ENCODE results near the gene PGBD2.
A peak's percentile ranks its signal among the peaks of the same experiment; 100 is the strongest.
"Not testable (repeated sequence)": the region's sequence is repeated elsewhere in the genome, so short reads cannot be mapped to it uniquely, and the experiment has no call there.

Gene PGBD2

GRCh38 chr1:248885646-248886045 lies 20.4 kb upstream of the PGBD2 start:
- intact Hi-C loops (cut with DNase I), result no loop called here
- no peak for DNase-seq

DNA sequence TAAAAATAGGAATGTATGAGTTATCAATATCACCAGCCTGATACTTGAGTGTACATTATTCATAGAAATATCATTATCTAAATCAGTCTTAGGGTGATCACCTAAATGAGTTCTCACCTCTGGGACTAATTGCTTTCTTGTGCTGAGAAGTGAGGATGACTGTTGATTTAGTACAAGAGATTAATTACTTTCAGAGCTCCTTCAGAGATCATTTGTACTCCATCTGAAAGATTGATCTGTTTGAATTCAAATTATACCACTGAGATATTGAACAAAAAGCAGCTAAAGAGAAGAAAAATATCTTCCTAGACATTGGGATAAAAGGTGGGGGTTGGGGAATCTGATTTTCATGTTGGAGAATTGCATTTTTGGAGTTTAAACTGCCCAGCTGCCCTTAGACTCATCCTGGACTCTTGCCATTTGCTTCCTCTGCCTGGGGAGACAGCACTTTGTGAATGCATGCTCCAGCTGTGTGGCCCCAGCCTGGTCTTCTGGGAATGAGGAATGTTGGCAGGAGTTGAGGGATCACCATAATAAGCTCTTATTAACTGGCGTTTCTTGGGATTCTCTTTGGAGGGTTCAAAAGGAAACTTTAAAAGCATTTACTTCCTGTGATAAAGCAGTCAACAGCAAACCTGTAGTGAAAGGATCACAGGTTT lies 19.7 kb upstream of the PGBD2 start:
- DNase-seq, result peak in 5 of 42 donors; percentile 9 to 38 (median 24)
- intact Hi-C loops (cut with DNase I), result no loop called here

DNA sequence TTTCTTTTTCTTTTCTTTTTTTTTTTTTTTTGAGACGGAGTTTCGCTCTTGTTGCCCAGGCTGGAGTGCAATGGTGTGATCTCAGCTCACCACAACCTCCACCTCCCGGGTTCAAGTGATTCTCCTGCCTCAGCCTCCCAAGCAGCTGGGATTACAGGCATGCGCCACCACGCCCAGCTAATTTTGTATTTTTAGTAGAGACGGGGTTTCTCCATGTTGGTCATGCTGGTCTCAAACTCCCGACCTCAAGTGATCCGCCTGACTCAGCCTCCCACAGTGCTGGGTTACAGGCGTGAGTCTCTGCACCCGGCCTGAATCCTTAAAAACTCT lies 16.2 kb upstream of the PGBD2 start:
- DNase-seq; intact Hi-C loops (cut with DNase I): not testable (repeated sequence)

DNA sequence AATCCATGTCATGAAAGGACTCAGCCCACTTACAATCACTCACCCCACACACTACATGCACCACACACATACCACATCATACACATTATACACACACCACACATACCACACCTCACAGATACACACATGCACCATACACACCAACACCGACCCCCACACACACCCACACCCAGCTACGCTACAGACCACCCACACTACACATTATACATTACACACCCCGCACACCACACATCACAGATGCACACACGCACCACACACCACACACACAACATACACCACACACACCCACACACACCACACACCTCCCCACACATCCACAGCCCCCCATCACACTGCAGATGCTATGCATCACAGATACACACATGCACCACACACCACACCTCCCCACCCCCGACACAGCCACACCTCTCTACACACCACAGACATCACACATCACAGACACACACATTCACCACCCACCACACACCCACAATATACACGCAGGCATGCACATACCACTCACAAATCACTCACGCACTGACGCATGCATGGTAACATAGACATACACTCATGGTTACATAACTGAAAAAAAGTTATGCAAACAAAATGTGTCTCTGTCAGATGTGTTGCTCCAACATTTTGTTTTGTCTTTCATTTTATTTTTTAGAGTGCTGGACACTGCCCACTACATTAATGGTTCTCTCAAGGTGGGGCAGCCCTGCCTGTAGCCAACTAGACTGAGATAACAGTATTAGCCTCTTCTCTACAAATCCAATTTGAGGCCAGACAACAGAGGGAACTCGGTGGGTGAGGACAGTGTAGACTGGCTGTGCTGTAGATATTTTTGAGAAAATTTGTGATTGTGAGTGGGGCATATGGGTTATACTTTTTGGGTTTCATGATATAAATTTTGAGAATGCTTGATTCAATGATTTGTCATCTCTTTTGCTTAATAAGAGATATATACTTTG lies 15.2 kb upstream of the PGBD2 start:
- DNase-seq, result no peak
- intact Hi-C loops (cut with DNase I), result no loop called here

GRCh38 chr1:248891758-248892157 lies 14.3 kb upstream of the PGBD2 start:
- intact Hi-C loops (cut with DNase I), result no loop called here
- no peak for DNase-seq

DNA sequence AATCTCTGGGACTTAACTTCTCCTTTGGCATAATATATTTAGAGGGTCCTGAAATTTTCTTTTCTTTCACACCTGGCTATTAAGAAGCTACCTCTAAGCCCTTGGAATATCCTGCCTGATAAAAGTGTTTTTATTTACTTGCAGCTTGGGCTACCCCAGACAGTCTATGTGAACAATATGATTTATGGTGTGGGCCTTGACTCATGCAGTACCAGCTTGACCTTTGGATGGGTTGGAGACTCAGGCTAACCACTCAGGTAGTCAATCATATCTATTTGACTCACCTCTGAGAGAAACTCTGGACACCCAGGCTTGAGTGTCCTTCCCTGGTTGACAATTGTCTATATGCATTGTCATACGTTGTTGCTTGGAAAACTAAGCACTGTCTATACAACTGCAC lies 13.4 kb upstream of the PGBD2 start:
- no peak for DNase-seq
- intact Hi-C loops (cut with DNase I), result no loop called here

DNA sequence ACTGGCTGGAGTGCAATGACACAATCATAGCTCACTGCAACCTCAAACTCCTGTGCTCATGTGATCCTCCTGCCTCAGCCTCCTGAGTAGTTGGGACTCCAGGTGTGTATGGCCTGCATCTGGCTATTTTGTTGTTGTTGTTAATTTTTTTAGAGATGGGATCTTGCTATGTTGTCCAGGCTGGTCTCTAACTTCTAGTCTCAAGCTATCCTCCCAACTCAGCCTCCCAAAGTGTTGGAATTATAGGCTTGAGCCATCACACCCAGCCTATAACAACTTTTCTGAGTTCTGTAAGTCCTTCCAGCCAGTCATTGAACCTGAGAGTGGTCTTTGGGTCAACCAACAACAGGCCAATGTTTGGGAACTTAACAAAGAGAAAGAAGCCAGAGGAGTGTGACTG lies 11.2 kb upstream of the PGBD2 start:
- no peak for DNase-seq
- intact Hi-C loops (cut with DNase I), result no loop called here

- intact Hi-C loops (cut with DNase I), result no loop called here
- DNase-seq, result no peak
These were observed 8.4 kb upstream of the PGBD2 start for GRCh38 chr1:248897412-248898337.

DNA sequence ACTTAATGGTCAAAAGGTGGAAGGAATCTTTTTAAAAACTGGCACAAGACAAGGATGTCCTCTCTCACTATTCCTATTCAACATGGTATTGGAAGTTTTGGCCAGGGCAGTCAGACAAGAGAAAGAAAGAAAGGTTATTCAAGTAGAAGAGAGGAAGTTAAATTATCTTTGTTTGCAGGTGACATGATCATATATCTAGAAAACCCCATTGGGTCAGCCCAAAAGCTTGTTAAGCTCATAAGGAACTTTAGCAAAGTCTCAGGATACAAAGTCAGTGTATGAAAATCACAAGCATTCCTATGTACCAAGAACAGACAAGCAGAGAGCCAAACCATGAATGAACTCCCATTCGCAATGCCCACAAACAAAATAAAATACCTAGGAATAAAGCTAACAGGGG lies 5.4 kb upstream of the PGBD2 start:
- intact Hi-C loops (cut with DNase I), result no loop called here
- no peak for DNase-seq

DNA sequence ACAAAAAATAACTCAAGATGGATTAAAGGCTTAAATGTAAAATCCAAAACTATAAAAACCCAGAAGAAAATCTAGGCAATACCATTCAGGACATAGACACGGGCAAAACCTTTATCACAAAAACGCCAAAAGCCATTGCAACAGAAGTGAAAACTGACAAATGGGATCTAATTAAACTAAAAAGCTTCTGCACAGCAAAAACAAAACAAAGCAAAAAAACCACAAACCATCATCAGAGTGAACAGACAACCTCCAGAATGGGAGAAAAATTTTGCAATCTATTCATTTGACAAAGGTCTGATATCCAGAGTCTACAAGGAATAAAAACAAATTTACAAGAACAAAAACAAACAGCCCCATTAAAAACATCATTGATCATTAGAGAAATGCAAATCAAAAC lies 4.5 kb upstream of the PGBD2 start:
- DNase-seq, result no peak
- intact Hi-C loops (cut with DNase I), result no loop called here

DNA sequence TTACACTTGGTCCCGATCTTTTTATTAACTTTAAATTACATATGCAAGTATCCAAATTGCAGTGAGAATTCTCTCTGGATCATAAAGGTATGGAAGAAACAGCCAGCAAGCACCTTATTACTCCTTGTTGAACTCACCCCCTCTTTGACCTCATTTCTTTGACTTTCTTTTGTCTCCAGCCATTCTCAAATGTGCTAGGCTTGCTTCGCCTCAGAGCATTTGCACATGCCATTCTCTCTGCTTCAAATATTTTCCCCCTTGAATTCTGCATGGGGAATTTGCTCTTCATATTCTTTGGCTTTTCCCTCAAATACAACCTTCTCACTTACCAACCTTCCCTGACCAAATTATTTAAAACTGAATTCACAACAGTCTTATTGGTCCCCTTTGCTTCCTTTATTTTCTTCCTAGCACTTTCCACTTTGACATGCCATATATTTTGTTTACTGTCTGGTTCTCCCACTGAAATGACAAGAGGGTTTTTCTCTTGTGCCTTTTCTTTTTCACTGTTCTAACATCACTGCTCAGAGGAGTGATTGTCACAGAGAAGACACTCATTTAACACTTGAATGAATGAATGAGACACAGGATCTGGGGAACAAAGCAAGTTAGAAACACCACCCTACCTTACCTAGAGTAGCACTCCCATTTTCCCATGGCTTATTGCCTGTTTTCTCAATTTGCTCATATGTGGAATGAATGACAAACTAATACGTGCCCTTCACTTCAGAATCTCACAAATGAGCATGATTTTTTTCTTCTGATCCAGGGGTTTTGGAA lies 1.4 kb upstream of the PGBD2 start:
- intact Hi-C loops (cut with DNase I), result no loop called here
- DNase-seq, result no peak

DNA sequence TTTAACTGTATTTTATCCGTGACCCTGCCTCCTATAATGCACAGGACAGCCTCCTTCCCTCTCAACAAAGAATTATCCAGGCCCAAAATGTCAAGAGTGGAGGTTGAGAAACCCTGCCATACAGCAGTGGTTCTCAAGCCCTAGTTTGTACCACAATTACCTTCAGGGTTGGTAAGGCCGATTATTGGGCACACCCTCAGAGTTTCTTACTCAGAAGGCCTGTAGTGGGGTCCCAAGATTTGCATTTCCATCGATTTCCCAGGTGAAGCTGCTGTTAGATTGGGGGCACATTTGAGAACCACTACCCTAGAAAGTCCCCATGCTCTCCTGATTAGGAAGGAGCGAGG lies 400 bp upstream of the PGBD2 start:
- DNase-seq, result no peak
- intact Hi-C loops (cut with DNase I), result no loop called here

DNA sequence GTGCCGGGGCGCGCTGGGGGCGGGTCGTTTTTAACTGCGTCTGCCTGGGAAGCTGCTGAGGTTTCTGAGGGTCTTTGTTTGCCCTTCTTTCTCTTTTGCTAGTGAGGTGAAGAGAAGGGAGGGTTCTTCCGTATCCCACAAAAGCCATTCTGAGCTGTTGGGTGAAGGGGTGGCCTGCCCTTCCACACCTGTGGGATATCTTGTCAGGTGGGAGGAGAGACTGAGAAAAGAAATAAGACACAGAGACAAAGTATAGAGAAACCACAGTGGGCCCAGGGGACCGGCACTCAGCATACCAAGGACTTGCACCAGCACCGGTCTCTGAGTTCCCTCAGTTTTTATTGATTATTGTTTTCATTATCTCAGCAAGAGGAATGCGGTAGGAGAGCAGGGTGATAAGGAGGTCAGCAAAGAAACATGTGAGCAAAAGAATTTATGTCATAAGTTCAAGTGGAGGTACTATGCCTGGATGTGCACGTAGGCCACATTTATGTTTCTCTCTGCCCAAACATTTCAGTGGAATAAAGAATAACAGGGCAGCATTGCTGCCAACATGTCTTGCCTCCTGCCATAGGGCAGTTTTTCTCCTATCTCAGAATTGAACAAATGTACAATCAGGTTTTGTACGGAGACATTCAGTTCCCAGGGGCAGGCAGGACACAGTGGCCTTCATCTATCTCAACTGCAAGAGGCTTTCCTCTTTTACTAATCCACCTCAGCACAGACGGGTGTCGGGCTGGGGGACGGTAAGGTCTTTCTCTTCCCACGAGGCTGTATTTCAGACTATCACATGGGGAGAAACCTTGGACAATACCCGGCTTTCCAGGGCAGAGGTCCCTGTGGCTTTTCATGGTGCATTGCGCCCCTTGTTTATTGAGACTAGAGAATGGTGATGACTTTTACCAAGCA lies 972 bp downstream of the PGBD2 start:
- intact Hi-C loops (cut with DNase I), result no loop called here
- peak in 2 of 42 donors; percentile 12 for DNase-seq

- no peak for DNase-seq
- intact Hi-C loops (cut with DNase I), result no loop called here
These were observed 4.7 kb downstream of the PGBD2 start for GRCh38 chr1:248910761-248911160.

DNA sequence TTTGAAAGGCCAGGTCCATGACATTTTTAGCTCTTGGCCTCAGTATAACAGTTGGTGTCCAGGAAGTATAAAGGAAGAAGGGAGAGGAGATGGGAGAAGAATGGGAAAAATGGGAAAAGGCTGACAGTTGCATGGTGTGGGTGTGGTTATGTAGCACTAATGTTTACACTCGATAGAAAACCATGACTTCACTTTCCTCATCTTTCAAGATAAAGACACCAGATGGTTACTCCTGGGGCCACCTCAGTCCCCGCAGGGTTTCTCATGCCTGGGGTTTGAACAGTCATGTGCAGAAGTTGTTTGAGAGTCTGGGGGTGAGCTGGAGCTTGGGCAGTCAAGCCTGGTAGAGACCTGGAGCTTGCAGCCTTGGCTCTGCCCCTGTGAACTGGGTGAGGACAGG lies 7.9 kb downstream of the PGBD2 start:
- intact Hi-C loops (cut with DNase I), result no loop called here
- no peak for DNase-seq

DNA sequence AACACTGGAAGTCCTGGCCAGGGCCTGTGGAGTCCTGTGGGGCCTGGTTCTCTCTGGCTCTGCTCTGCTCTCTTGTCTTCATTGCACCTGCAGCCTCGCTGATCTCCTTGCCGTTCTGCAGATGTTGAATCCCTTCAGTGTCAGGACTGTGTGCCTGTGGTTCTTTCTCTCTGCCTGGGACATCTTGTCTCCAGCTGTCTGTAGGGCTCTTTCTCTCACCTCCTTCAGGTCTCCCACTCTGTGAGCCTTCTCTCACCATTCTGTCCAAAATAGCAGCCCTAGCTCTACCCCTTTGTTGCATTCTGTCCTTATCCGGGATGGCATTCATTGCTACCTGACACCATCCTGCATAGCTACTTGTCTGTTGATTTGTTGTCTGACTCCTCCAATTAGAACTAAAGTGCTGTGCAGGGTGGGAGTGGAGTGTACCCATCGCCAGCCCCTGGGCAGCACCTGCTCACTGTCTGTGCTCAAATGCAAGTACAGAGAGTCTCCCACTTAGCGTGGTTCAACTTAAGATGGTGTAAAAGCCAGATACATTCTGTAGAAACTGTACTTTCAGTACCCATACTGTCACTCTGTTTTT lies 8.9 kb downstream of the PGBD2 start:
- DNase-seq, result no peak
- intact Hi-C loops (cut with DNase I), result no loop called here

GRCh38 chr1:248918131-248918530 lies 12.1 kb downstream of the PGBD2 start:
- peak in 1 of 42 donors; percentile 11 for DNase-seq
- intact Hi-C loops (cut with DNase I), result no loop called here
